DND-41 (cell line): ENCODE measurements around the gene FOXO6.

Source experiments
- EZH2 ChIP-seq: IDR thresholded peaks from 3 replicates; pipeline ENCODE4 v1.6.1; 2012; ENCODE audit warnings: borderline replicate concordance, low read depth, mild to moderate bottlenecking, moderate library complexity, low read length, inconsistent platforms; ENCODE audit not compliant: severe bottlenecking
- TF ChIP-seq, protein P1 (sequence below): IDR thresholded peaks from 2 replicates; pipeline ENCODE4 v1.5.1; 2012; ENCODE audit warnings: borderline replicate concordance, low read length, moderate library complexity, mild to moderate bottlenecking; ENCODE audit not compliant: poor library complexity, severe bottlenecking; ENCODE audit errors: extremely low read depth

- TF ChIP-seq, protein P1, sequence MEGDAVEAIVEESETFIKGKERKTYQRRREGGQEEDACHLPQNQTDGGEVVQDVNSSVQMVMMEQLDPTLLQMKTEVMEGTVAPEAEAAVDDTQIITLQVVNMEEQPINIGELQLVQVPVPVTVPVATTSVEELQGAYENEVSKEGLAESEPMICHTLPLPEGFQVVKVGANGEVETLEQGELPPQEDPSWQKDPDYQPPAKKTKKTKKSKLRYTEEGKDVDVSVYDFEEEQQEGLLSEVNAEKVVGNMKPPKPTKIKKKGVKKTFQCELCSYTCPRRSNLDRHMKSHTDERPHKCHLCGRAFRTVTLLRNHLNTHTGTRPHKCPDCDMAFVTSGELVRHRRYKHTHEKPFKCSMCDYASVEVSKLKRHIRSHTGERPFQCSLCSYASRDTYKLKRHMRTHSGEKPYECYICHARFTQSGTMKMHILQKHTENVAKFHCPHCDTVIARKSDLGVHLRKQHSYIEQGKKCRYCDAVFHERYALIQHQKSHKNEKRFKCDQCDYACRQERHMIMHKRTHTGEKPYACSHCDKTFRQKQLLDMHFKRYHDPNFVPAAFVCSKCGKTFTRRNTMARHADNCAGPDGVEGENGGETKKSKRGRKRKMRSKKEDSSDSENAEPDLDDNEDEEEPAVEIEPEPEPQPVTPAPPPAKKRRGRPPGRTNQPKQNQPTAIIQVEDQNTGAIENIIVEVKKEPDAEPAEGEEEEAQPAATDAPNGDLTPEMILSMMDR: no peak
- TF ChIP-seq EZH2: no peak
These were observed 9.7 kb downstream of the FOXO6 start for GRCh38 chr1:41370756-41371420.
